SK-N-SH treated with all-trans-retinoic acid at 6 μM for 48 hours (cell line): ENCODE data around the gene TPST1.

ENCODE experiments used
- ATAC-seq: fragments of 200-7000 bp; cut with Tn5 transposase; 3 replicates; pipeline ENCODE4 v1.9.1; 2020; ENCODE audit warnings: mild to moderate bottlenecking, moderate library complexity
- ARNTL ChIP-seq: fragments of 450-650 bp; formaldehyde crosslinking; IDR thresholded peaks from 2 replicates; pipeline ENCODE4 v1.5.0; 2020; ENCODE audit warnings: low read depth, mild to moderate bottlenecking, moderate library complexity, borderline replicate concordance
- CSDC2 ChIP-seq: fragments of 250-450 bp; sonication (Bioruptor Pico); IDR thresholded peaks from 2 replicates; pipeline ENCODE4 v1.5.0; 2020; ENCODE audit warnings: mild to moderate bottlenecking, moderate library complexity
- ESRRG ChIP-seq: fragments of 250-450 bp; sonication (Bioruptor Pico); IDR thresholded peaks from 2 replicates; pipeline ENCODE4 v1.6.1; 2021; ENCODE audit warnings: mild to moderate bottlenecking
- OSR1 ChIP-seq: fragments of 250-450 bp; sonication (Bioruptor Pico); IDR thresholded peaks from 2 replicates; pipeline ENCODE4 v1.8.0; 2022; ENCODE audit warnings: moderate library complexity, mild to moderate bottlenecking, inconsistent platforms
- PPARA ChIP-seq: fragments of 250-450 bp; sonication (Bioruptor Pico); IDR thresholded peaks from 2 replicates; pipeline ENCODE4 v1.5.0; 2020; ENCODE audit warnings: mild to moderate bottlenecking, borderline replicate concordance
- RARB ChIP-seq: fragments of 250-450 bp; sonication (Bioruptor Pico); IDR thresholded peaks from 2 replicates; pipeline ENCODE4 v1.8.0; 2021; ENCODE audit warnings: mild to moderate bottlenecking, moderate library complexity
- SNAI2 ChIP-seq: fragments of 250-450 bp; sonication (Bioruptor Pico); IDR thresholded peaks from 2 replicates; pipeline ENCODE4 v1.5.0; 2020; ENCODE audit warnings: mild to moderate bottlenecking, moderate library complexity
- TCF4 ChIP-seq: fragments of 250-450 bp; sonication (Bioruptor Pico); IDR thresholded peaks from 2 replicates; pipeline ENCODE4 v1.8.0; 2021; ENCODE audit warnings: mild to moderate bottlenecking, moderate library complexity, borderline replicate concordance
- ZC3H10 ChIP-seq: fragments of 250-450 bp; sonication (Bioruptor Pico); IDR thresholded peaks from 2 replicates; pipeline ENCODE4 v1.5.1; 2021; ENCODE audit warnings: mild to moderate bottlenecking, moderate library complexity
- ZFP3 ChIP-seq: fragments of 250-450 bp; sonication (Bioruptor Pico); IDR thresholded peaks from 2 replicates; pipeline ENCODE4 v1.5.0; 2020; ENCODE audit warnings: mild to moderate bottlenecking, moderate library complexity
- ZFP30 ChIP-seq: fragments of 450-650 bp; formaldehyde crosslinking; IDR thresholded peaks from 2 replicates; pipeline ENCODE4 v1.5.0; 2022; ENCODE audit warnings: mild to moderate bottlenecking, moderate library complexity
- ZNF8 ChIP-seq: fragments of 450-650 bp; formaldehyde crosslinking; IDR thresholded peaks from 2 replicates; pipeline ENCODE4 v1.5.0; 2020; ENCODE audit warnings: mild to moderate bottlenecking, moderate library complexity
- TF ChIP-seq, protein P1 (sequence below): fragments of 250-450 bp; sonication (Bioruptor Pico); IDR thresholded peaks from 2 replicates; pipeline ENCODE4 v1.8.0; 2021; ENCODE audit warnings: low read depth, mild to moderate bottlenecking, moderate library complexity, borderline replicate concordance
- TF ChIP-seq, protein P2 (sequence below): fragments of 250-450 bp; sonication (Bioruptor Pico); IDR thresholded peaks from 2 replicates; pipeline ENCODE4 v1.8.0; 2020; ENCODE audit warnings: mild to moderate bottlenecking, moderate library complexity, borderline replicate concordance
- TF ChIP-seq, protein P3 (sequence below): fragments of 250-450 bp; sonication (Bioruptor Pico); IDR thresholded peaks from 2 replicates; pipeline ENCODE4 v1.5.1; 2021; ENCODE audit warnings: mild to moderate bottlenecking, moderate library complexity
- TF ChIP-seq, protein P4 (sequence below): fragments of 250-450 bp; sonication (Bioruptor Pico); IDR thresholded peaks from 2 replicates; pipeline ENCODE4 v1.5.0; 2020; ENCODE audit warnings: mild to moderate bottlenecking, moderate library complexity
- TF ChIP-seq, protein P5 (sequence below): fragments of 250-450 bp; sonication (Bioruptor Pico); IDR thresholded peaks from 2 replicates; pipeline ENCODE4 v1.5.1; 2020; ENCODE audit warnings: low read depth, mild to moderate bottlenecking, moderate library complexity

TPST1 gene

DNA sequence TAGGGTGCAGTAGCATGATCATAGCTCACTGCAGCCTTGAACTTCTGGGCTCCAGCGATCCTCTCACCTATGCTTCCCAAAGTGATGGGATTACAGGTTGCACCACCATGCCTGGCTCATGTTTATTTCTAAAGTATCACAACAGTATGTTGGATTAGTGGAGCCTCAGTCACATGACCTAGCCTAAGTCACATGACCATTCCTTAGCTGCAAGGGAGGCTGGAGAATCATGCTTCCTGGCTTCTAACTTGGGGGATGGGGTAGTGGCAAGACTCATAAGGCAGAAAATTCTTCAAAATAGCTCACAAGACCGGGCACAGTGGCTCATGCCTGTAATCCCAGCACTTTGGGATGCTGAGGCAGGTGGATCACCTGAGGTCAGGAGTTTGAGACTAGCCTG, 26.9 kb upstream of the TPST1 start (continued):
- TF ChIP-seq, protein P1, sequence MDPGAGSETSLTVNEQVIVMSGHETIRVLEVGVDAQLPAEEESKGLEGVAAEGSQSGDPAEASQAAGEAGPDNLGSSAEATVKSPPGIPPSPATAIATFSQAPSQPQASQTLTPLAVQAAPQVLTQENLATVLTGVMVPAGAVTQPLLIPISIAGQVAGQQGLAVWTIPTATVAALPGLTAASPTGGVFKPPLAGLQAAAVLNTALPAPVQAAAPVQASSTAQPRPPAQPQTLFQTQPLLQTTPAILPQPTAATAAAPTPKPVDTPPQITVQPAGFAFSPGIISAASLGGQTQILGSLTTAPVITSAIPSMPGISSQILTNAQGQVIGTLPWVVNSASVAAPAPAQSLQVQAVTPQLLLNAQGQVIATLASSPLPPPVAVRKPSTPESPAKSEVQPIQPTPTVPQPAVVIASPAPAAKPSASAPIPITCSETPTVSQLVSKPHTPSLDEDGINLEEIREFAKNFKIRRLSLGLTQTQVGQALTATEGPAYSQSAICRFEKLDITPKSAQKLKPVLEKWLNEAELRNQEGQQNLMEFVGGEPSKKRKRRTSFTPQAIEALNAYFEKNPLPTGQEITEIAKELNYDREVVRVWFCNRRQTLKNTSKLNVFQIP: no peak
- no peak for TF ChIP-seq ZFP3 (CRISPR knock-in tag)

DNA sequence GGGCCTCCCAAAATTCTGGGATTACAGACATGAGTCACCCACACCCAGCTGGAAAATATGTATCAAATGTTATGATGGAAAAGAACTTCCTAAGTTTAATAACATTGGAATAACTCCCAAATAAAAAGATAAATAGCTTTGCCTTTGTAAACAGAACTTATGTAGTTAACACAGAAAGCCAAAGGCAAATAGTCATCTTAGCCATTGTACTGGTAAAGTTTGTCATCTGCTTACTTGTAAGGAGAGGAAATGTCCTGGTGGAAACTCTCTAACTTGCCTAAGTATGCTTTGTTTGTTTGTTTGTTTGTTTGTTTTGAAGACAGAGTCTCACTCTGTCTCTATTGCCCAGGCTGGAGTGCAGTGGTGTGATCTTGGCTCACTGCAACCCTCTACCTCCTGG, 23.8 kb upstream of the TPST1 start:
- TF ChIP-seq TCF4 (CRISPR knock-in tag): no peak
- TF ChIP-seq, protein P2, sequence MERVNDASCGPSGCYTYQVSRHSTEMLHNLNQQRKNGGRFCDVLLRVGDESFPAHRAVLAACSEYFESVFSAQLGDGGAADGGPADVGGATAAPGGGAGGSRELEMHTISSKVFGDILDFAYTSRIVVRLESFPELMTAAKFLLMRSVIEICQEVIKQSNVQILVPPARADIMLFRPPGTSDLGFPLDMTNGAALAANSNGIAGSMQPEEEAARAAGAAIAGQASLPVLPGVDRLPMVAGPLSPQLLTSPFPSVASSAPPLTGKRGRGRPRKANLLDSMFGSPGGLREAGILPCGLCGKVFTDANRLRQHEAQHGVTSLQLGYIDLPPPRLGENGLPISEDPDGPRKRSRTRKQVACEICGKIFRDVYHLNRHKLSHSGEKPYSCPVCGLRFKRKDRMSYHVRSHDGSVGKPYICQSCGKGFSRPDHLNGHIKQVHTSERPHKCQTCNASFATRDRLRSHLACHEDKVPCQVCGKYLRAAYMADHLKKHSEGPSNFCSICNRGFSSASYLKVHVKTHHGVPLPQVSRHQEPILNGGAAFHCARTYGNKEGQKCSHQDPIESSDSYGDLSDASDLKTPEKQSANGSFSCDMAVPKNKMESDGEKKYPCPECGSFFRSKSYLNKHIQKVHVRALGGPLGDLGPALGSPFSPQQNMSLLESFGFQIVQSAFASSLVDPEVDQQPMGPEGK (CRISPR knock-in tag): no peak
- no peak for TF ChIP-seq ZNF8 (CRISPR knock-in tag)
- TF ChIP-seq ZFP3 (CRISPR knock-in tag): no peak
- TF ChIP-seq CSDC2: no peak
- TF ChIP-seq ZFP30 (CRISPR knock-in tag): no peak
- TF ChIP-seq, protein P3, sequence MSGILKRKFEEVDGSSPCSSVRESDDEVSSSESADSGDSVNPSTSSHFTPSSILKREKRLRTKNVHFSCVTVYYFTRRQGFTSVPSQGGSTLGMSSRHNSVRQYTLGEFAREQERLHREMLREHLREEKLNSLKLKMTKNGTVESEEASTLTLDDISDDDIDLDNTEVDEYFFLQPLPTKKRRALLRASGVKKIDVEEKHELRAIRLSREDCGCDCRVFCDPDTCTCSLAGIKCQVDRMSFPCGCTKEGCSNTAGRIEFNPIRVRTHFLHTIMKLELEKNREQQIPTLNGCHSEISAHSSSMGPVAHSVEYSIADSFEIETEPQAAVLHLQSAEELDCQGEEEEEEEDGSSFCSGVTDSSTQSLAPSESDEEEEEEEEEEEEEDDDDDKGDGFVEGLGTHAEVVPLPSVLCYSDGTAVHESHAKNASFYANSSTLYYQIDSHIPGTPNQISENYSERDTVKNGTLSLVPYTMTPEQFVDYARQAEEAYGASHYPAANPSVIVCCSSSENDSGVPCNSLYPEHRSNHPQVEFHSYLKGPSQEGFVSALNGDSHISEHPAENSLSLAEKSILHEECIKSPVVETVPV (CRISPR knock-in tag): no peak
- TF ChIP-seq ZC3H10 (CRISPR knock-in tag): no peak
- no peak for TF ChIP-seq RARB
- no peak for ATAC-seq

DNA sequence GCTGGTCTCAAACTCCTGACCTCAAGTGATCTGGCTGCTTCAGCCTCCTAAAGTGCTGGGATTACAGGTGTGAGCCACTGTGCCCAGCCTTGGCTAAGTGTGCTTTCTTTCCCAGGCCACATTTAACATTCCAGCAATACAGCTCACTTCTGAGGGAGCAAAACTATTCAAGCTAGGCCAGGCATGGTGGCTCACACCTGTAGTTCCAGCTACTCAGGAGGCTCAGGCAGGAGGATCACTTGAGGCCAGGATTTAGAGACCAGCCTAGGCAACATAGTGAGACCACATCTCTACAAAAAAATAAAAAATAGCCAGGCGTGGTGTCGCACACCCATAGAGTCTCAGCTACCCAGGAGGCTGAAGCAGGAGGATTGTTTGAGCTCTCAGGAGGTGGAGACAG, 23.3 kb upstream of the TPST1 start:
- ATAC-seq: no peak

More for the DNA sequence above, 23.3 kb upstream of the TPST1 start:
- no peak for TF ChIP-seq ZFP3 (CRISPR knock-in tag)
- TF ChIP-seq RARB: no peak
- no peak for TF ChIP-seq PPARA (CRISPR knock-in tag)
- TF ChIP-seq ZFP30 (CRISPR knock-in tag): no peak
- TF ChIP-seq OSR1 (CRISPR knock-in tag): no peak
- TF ChIP-seq CSDC2: no peak
- no peak for TF ChIP-seq TCF4 (CRISPR knock-in tag)
- TF ChIP-seq, protein P4, sequence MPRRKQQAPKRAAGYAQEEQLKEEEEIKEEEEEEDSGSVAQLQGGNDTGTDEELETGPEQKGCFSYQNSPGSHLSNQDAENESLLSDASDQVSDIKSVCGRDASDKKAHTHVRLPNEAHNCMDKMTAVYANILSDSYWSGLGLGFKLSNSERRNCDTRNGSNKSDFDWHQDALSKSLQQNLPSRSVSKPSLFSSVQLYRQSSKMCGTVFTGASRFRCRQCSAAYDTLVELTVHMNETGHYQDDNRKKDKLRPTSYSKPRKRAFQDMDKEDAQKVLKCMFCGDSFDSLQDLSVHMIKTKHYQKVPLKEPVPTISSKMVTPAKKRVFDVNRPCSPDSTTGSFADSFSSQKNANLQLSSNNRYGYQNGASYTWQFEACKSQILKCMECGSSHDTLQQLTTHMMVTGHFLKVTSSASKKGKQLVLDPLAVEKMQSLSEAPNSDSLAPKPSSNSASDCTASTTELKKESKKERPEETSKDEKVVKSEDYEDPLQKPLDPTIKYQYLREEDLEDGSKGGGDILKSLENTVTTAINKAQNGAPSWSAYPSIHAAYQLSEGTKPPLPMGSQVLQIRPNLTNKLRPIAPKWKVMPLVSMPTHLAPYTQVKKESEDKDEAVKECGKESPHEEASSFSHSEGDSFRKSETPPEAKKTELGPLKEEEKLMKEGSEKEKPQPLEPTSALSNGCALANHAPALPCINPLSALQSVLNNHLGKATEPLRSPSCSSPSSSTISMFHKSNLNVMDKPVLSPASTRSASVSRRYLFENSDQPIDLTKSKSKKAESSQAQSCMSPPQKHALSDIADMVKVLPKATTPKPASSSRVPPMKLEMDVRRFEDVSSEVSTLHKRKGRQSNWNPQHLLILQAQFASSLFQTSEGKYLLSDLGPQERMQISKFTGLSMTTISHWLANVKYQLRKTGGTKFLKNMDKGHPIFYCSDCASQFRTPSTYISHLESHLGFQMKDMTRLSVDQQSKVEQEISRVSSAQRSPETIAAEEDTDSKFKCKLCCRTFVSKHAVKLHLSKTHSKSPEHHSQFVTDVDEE (CRISPR knock-in tag): no peak
- TF ChIP-seq, protein P5, sequence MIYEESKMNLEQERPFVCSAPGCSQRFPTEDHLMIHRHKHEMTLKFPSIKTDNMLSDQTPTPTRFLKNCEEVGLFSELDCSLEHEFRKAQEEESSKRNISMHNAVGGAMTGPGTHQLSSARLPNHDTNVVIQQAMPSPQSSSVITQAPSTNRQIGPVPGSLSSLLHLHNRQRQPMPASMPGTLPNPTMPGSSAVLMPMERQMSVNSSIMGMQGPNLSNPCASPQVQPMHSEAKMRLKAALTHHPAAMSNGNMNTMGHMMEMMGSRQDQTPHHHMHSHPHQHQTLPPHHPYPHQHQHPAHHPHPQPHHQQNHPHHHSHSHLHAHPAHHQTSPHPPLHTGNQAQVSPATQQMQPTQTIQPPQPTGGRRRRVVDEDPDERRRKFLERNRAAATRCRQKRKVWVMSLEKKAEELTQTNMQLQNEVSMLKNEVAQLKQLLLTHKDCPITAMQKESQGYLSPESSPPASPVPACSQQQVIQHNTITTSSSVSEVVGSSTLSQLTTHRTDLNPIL (CRISPR knock-in tag): no peak
- no peak for TF ChIP-seq ZNF8 (CRISPR knock-in tag)
- TF ChIP-seq SNAI2 (CRISPR knock-in tag): no peak
- TF ChIP-seq, protein P3 (CRISPR knock-in tag): no peak
- TF ChIP-seq, protein P2 (CRISPR knock-in tag): no peak
- TF ChIP-seq ESRRG (CRISPR knock-in tag): no peak
- no peak for TF ChIP-seq ARNTL (CRISPR knock-in tag)
